LNCaP clone FGC (cell line): Measurements from ENCODE around the gene CPEB3.

Experiments
- DNase-seq: peaks from one replicate; pipeline ENCODE4 v3.0.0-alpha.2; 2011; ENCODE audit warnings: low read depth
- H3K4me3 ChIP-seq: 2 replicates; pipeline ENCODE4 v1.5.1; 2011; ENCODE audit warnings: mild to moderate bottlenecking, low read depth, low read length, control low read depth
- CTCF ChIP-seq: IDR thresholded peaks from 2 replicates; pipeline ENCODE4 v1.5.1; 2012; ENCODE audit warnings: mild to moderate bottlenecking; ENCODE audit not compliant: control insufficient read depth, insufficient read depth; ENCODE audit errors: extremely low read depth

The CPEB3 gene

DNA sequence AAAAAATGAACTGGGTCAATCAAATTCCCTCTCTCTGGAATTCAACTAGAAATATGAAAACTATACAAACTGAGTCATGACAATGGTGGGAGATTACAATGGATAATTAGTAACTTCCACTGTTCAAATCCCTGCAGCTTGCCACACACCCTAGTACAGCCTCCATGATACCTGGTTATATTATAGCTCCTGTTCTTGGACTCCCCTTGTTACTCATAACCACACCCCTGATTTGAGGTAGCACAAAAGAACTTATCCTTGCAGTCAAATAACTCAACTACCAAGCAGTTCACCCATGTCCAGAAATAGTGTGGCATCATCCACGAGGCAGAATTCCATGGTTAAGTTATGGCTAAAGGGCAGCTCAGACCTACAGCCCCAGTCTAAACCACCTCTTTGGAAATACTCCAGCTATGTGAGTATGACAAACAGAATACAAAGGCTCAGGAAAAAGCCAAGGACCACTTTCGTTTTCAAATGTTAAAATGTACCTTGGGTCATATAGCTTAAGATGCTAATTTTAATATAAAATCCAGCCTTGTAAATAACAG is 164.7 kb downstream of the CPEB3 start:
- TF ChIP-seq CTCF: no peak
- DNase-seq: no peak
- no peak overlapping the region for H3K4me3 ChIP-seq

- DNase-seq: no peak
- no peak overlapping the region for H3K4me3 ChIP-seq
- no peak for TF ChIP-seq CTCF
These were observed 165.7 kb downstream of the CPEB3 start for GRCh38 chr10:92125144-92125543.

- no peak overlapping the region for H3K4me3 ChIP-seq
- DNase-seq: peak; percentile 82
- no peak for TF ChIP-seq CTCF
These were observed 166.2 kb downstream of the CPEB3 start for GRCh38 chr10:92124616-92125143.

GRCh38 chr10:92124020-92124419 is 166.9 kb downstream of the CPEB3 start:
- no peak for TF ChIP-seq CTCF
- no peak for DNase-seq

GRCh38 chr10:92122941-92123450 is 167.9 kb downstream of the CPEB3 start:
- no peak for TF ChIP-seq CTCF
- no peak overlapping the region; the same call in 1 of the 2 replicates for H3K4me3 ChIP-seq
- peak; percentile 95 for DNase-seq

More at GRCh38 chr10:92124020-92124419, 166.9 kb downstream of the CPEB3 start:
- H3K4me3 ChIP-seq: no peak overlapping the region

GRCh38 chr10:92121686-92122492 is 169.0 kb downstream of the CPEB3 start:
- no peak for DNase-seq
- TF ChIP-seq CTCF: no peak
- peak overlapping the region; percentile 9; the same call in 1 of the 2 replicates for H3K4me3 ChIP-seq
